Esophagus muscularis mucosa (tissue), 4 donors: Measurements from ENCODE around the gene CHSY3. TPM values are rescaled to one million over a fixed set of nuclear protein-coding genes. Genes with fewer than 3 reads are reported as not detected.

Source experiments
- DNase-seq: peaks from one replicate; pipeline ENCODE4 v3.0.0-alpha.2; 2017; ENCODE audit errors: extremely low spot score
- H3K27ac ChIP-seq, 4 donors: fragments of 200-600 bp; sonication (generic); replicated peaks in 1 of 4; 1 replicate in 3 of 4; 2 replicates in 1 of 4; pipeline ENCODE4 v1.5.1; 2016 to 2019; ENCODE audit warnings: mild to moderate bottlenecking in 1 of 4
- H3K27me3 ChIP-seq, 4 donors: fragments of 200-600 bp; sonication (generic); one replicate each; pipeline versions ENCODE4 v1.5.1 to v1.6.0; 2016 to 2019
- H3K36me3 ChIP-seq, 4 donors: fragments of 200-600 bp; sonication (generic); one replicate each; pipeline ENCODE4 v1.5.1; 2016 to 2019
- H3K4me1 ChIP-seq, 4 donors: fragments of 200-600 bp; sonication (generic); one replicate each; pipeline ENCODE4 v1.5.1; 2016 to 2019
- H3K4me3 ChIP-seq, 4 donors: fragments of 200-600 bp; sonication (generic); 1 replicate in 2 of 4; 2 replicates in 2 of 4; pipeline ENCODE4 v1.5.1; 2016 to 2019; ENCODE audit warnings: mild to moderate bottlenecking in 4 of 4, moderate library complexity in 1 of 4
- H3K9me3 ChIP-seq, 4 donors: fragments of 200-600 bp; sonication (generic); 1 replicate in 3 of 4; 2 replicates in 1 of 4; pipeline ENCODE4 v1.5.1; 2016 to 2019
- EP300 ChIP-seq: sonication (generic); formaldehyde crosslinking; IDR thresholded peaks from one replicate; pipeline ENCODE4 v1.6.1; 2017; ENCODE audit warnings: antibody characterized with exemption
- POLR2A ChIP-seq: fragments of 450-650 bp; IDR thresholded peaks from one replicate; pipeline ENCODE4 v1.6.1; 2017; ENCODE audit warnings: antibody characterized with exemption, moderate library complexity, mild to moderate bottlenecking, low read depth
- POLR2AphosphoS5 ChIP-seq, 2 donors: sonication (generic); formaldehyde crosslinking; IDR thresholded peaks; one replicate each; pipeline ENCODE4 v1.6.1; 2017; ENCODE audit warnings: antibody characterized with exemption in 2 of 2
- WGBS: methylation state at CpG from one replicate; pipeline ENCODE4 v1.1.5; 2018; 5-methylcytosine and 5-hydroxymethylcytosine counted together
- intact Hi-C: fragments of 100-400 bp; cut with DNase I; formaldehyde crosslinking; loops from one replicate; pipeline ENCODE4 v1.15.1; 2023
- total RNA-seq, 4 donors: library from RNA; depleted of rRNA; stranded (reverse); fragments of >200 nt; gene quantifications; one replicate each; pipeline versions ENCODE4 v1.1.0 to v1.2.1, GENCODE V29; 2016
- TF ChIP-seq, protein P1 (sequence below), 3 experiments: fragments of 200-600 bp in 2 of 3; fragments of 450-650 bp in 1 of 3; sonication (generic) in 2 of 3; IDR thresholded peaks; one replicate each; pipeline ENCODE4 v1.5.1; 2017 to 2019; ENCODE audit warnings: antibody characterized with exemption in 3 of 3, mild to moderate bottlenecking in 2 of 3, moderate library complexity in 1 of 3

CHSY3 gene
- total RNA-seq, 4 donors from 2014 or later, result 1.2 to 2.1 (median 1.7) TPM

DNA sequence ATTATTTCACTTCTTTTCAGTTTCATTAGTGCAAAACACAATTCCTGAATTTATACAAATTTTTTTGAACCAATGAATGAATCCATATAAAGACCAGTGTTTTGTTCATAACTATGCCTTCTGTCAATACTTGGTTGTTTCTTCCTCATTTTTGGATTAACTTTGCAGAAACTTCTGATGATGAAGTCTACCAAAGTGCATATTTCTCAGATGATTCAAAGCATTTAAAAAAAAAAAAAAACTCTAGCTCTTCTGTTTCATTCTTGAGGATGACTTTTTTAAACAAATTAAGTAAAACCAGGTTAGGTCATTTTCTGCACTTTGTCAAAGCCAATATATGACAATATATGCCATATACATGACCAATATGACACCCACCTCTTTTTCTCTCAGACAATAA is 92.6 kb downstream of the CHSY3 start:
- no peaks in the 10 kb centered on the region for H3K27me3 ChIP-seq
- no peak overlapping the region for H3K4me3 ChIP-seq
- no peak overlapping the region for H3K27ac ChIP-seq
- TF ChIP-seq EP300 (no peak), POLR2A (no peak), POLR2AphosphoS5 (IDR thresholded peaks at IDR 0.05) (no peak)
- TF ChIP-seq, protein P1, sequence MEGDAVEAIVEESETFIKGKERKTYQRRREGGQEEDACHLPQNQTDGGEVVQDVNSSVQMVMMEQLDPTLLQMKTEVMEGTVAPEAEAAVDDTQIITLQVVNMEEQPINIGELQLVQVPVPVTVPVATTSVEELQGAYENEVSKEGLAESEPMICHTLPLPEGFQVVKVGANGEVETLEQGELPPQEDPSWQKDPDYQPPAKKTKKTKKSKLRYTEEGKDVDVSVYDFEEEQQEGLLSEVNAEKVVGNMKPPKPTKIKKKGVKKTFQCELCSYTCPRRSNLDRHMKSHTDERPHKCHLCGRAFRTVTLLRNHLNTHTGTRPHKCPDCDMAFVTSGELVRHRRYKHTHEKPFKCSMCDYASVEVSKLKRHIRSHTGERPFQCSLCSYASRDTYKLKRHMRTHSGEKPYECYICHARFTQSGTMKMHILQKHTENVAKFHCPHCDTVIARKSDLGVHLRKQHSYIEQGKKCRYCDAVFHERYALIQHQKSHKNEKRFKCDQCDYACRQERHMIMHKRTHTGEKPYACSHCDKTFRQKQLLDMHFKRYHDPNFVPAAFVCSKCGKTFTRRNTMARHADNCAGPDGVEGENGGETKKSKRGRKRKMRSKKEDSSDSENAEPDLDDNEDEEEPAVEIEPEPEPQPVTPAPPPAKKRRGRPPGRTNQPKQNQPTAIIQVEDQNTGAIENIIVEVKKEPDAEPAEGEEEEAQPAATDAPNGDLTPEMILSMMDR (IDR thresholded peaks at IDR 0.05), result no peak
- no peaks in the 10 kb centered on the region for H3K9me3 ChIP-seq
- intact Hi-C loops, result no loop called here
- H3K4me1 ChIP-seq, result no peaks in the 10 kb centered on the region
- H3K36me3 ChIP-seq, result no peaks in the 10 kb centered on the region
- DNase-seq, result no peak

DNA sequence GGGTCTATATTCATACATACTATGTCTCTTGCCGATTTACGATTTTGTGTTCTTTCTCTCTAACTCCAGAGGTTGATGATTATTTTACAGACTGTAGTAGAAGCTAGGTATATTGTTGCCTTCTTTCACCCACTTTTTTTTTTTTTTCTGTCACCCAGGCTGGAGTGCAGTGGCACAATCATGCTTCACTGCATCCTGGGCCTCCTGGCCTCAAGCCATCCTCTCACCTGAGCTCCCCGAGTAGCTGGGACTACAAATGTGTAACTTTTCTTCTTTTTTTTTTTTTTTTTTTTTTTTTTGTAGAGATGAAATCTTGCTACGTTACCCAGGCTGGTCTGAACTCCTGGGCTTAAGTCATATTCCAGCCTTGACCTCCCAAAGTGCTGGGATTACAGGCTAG is 96.2 kb downstream of the CHSY3 start:
- intact Hi-C loops, result no loop called here
- WGBS, result 95% methylated on average over 4 of the region's 4 CpGs
- Histone ChIP-seq H3K36me3 (no peaks in the 10 kb centered on the region), H3K4me3 (no peak overlapping the region), H3K27me3 (no peaks in the 10 kb centered on the region), H3K9me3 (no peaks in the 10 kb centered on the region), H3K27ac (no peak overlapping the region), H3K4me1 (no peaks in the 10 kb centered on the region)
- DNase-seq, result no peak
- TF ChIP-seq, protein P1 (IDR thresholded peaks at IDR 0.05), result no peak
- TF ChIP-seq POLR2A, result no peak
- TF ChIP-seq POLR2AphosphoS5 (IDR thresholded peaks at IDR 0.05), result no peak

DNA sequence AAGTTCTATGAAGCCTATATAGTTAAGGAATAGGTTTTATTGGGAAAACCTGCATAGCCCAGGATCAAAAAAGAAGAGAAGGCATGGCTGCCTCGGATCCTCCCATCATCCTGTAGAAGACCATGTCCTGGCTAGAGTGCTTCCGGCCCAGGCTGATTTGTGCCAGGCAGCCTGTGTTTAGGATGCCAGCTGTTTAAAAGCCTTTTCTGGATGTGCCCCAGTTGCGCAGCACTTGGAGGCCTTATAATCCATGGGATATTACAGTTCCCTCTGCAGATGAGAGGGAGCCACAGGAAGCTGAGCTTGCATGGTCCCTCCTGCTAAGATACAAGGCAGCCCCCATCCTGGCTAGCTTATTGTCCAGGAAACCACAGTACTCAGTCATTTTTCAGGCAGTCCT is 97.9 kb downstream of the CHSY3 start:
- Histone ChIP-seq H3K27ac (no peak overlapping the region), H3K9me3 (no peaks in the 10 kb centered on the region), H3K36me3 (no peaks in the 10 kb centered on the region), H3K4me3 (no peak overlapping the region), H3K27me3 (no peaks in the 10 kb centered on the region), H3K4me1 (no peaks in the 10 kb centered on the region)
- TF ChIP-seq EP300 (no peak), POLR2AphosphoS5 (IDR thresholded peaks at IDR 0.05) (no peak)
- WGBS, result 51% methylated on average over 3 of the region's 3 CpGs
- DNase-seq, result no peak
- intact Hi-C loops, result no loop called here

DNA sequence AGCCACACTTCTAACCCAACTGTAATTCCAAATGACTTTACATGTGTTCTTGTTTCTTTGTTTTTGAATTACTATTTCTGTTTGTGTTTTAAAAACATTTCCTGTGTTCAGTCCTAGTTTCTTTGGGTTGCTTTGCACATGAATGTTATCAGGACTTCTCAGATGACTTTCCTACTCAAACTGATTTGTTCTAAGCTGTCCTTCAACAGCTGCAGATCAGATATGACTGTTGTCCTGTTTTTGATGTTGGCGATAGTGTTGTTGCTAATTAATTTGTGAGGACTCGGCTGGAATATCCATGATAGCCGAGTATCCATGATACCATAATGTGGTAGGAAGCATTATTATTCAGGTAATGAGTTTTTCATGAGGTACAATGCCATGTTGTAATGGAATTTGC is 98.6 kb downstream of the CHSY3 start:
- WGBS, result 82% methylated on average over 3 of the region's 3 CpGs
- Histone ChIP-seq H3K36me3 (no peaks in the 10 kb centered on the region), H3K27ac (no peak overlapping the region), H3K9me3 (no peaks in the 10 kb centered on the region), H3K4me3 (no peak overlapping the region), H3K4me1 (no peaks in the 10 kb centered on the region), H3K27me3 (no peaks in the 10 kb centered on the region)
- intact Hi-C loops, result no loop called here
- DNase-seq, result no peak
- no peak for TF ChIP-seq POLR2A
- TF ChIP-seq, protein P1 (IDR thresholded peaks at IDR 0.05), result no peak
- no peak for TF ChIP-seq EP300
- TF ChIP-seq POLR2AphosphoS5 (IDR thresholded peaks at IDR 0.05), result no peak

DNA sequence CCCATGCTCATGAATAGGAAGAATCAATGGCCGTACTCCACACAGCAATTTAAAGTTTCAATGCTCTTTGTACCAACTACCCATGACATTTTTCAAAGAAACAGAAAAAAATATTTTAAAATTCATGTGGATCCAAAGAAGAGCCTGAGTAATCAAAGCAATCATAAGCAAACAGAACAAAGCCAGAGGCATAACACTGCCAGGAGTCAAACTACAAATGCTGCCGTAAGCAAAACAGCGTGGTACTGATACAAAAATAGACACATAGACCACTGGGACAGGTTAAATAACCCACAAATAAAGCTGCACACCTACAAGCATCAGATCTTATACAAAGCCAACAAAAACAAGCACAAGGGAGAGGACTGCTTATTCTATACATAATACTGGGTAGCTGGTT is 107.7 kb downstream of the CHSY3 start:
- H3K27ac ChIP-seq, result no peak overlapping the region
- DNase-seq, result no peak
- no peaks in the 10 kb centered on the region for H3K27me3 ChIP-seq
- intact Hi-C loops, result no loop called here
- H3K4me3 ChIP-seq, result no peak overlapping the region
- no peaks in the 10 kb centered on the region for H3K36me3 ChIP-seq
- H3K9me3 ChIP-seq, result peaks cover 0 to 41% (median 4%) of the 10 kb centered on the region in 4 donors
- TF ChIP-seq POLR2A (no peak), POLR2AphosphoS5 (IDR thresholded peaks at IDR 0.05) (no peak), EP300 (no peak)
- TF ChIP-seq, protein P1 (IDR thresholded peaks at IDR 0.05), result no peak
- 90% methylated on average over 3 of the region's 3 CpGs for WGBS
- H3K4me1 ChIP-seq, result no peaks in the 10 kb centered on the region
